HG03442 (cell line): ENCODE measurements around the gene MCTP2.
"Not testable (repeated sequence)": the region's sequence is repeated elsewhere in the genome, so short reads cannot be mapped to it uniquely, and the experiment has no call there.

Experiments used
- ATAC-seq: cut with Tn5 transposase; IDR thresholded peaks from one replicate; pipeline ENCODE4 v1.9.1; 2021; ENCODE audit warnings: mild to moderate bottlenecking, moderate library complexity; ENCODE audit not compliant: unreplicated experiment

The MCTP2 gene

GRCh38 chr15:94234300-94234699, 2.9 kb downstream of the MCTP2 start:
- no peak for ATAC-seq

- no peak for ATAC-seq
Observed at GRCh38 chr15:94235041-94235440, 3.7 kb downstream of the MCTP2 start.

- no peak for ATAC-seq
Observed at GRCh38 chr15:94235646-94236045, 4.3 kb downstream of the MCTP2 start.

GRCh38 chr15:94236608-94237007, 5.2 kb downstream of the MCTP2 start:
- ATAC-seq: no peak

GRCh38 chr15:94237903-94238302, 6.5 kb downstream of the MCTP2 start:
- ATAC-seq: no peak

- peak; percentile 53 for ATAC-seq
Observed at GRCh38 chr15:94238539-94239118, 7.3 kb downstream of the MCTP2 start.

- no peak for ATAC-seq
Observed at GRCh38 chr15:94239474-94239873, 8.1 kb downstream of the MCTP2 start.

- no peak for ATAC-seq
Observed at GRCh38 chr15:94240480-94240879, 9.1 kb downstream of the MCTP2 start.

- no peak for ATAC-seq
Observed at GRCh38 chr15:94242257-94242656, 10.9 kb downstream of the MCTP2 start.

GRCh38 chr15:94243003-94243402, 11.6 kb downstream of the MCTP2 start:
- not testable (repeated sequence) for ATAC-seq

GRCh38 chr15:94243418-94243817, 12.1 kb downstream of the MCTP2 start:
- no peak for ATAC-seq

- ATAC-seq: no peak
Observed at GRCh38 chr15:94246016-94246415, 14.7 kb downstream of the MCTP2 start.

GRCh38 chr15:94247789-94248638, 16.7 kb downstream of the MCTP2 start:
- ATAC-seq: no peak

GRCh38 chr15:94250801-94251200, 19.4 kb downstream of the MCTP2 start:
- no peak for ATAC-seq

GRCh38 chr15:94252223-94252766, 20.9 kb downstream of the MCTP2 start:
- ATAC-seq: no peak

GRCh38 chr15:94252906-94253491, 21.6 kb downstream of the MCTP2 start:
- no peak for ATAC-seq

- peak; percentile 54 for ATAC-seq
Observed at GRCh38 chr15:94253742-94254141, 22.4 kb downstream of the MCTP2 start.

- ATAC-seq: no peak
Observed at GRCh38 chr15:94255540-94255939, 24.2 kb downstream of the MCTP2 start.

GRCh38 chr15:94256511-94256910, 25.1 kb downstream of the MCTP2 start:
- no peak for ATAC-seq

GRCh38 chr15:94257776-94258175, 26.4 kb downstream of the MCTP2 start:
- not testable (repeated sequence) for ATAC-seq

GRCh38 chr15:94258246-94258645, 26.9 kb downstream of the MCTP2 start:
- ATAC-seq: peak; percentile 53
